Heart right ventricle (tissue), 16 donors: ENCODE measurements around the gene PRAMEF11. TPM values are rescaled to one million over a fixed set of nuclear protein-coding genes. Genes with fewer than 3 reads are reported as not detected.
"Not testable (repeated sequence)": the region's sequence is repeated elsewhere in the genome, so short reads cannot be mapped to it uniquely, and the experiment has no call there.

ENCODE experiments used
- ATAC-seq, 8 donors: fragments of 200-7000 bp; cut with Tn5 transposase; one replicate each; pipeline ENCODE4 v1.9.1; 2020; ENCODE audit warnings: mild to moderate bottlenecking in 8 of 8, moderate library complexity in 8 of 8, moderate number of reproducible peaks in 1 of 8
- DNase-seq, 2 donors: peaks; one replicate each; pipeline ENCODE4 v3.0.0-alpha.2; 2020
- H3K27ac ChIP-seq, 10 donors: fragments of 200-600 bp; sonication (generic) in 2 of 10; one replicate each; pipeline versions ENCODE4 v1.5.0 to v1.8.0; 2020 to 2022; ENCODE audit warnings: mild to moderate bottlenecking in 3 of 10
- H3K27me3 ChIP-seq, 7 donors: fragments of 200-600 bp; one replicate each; pipeline ENCODE4 v1.8.0; 2021 to 2022; ENCODE audit warnings: mild to moderate bottlenecking in 2 of 7
- H3K36me3 ChIP-seq, 9 donors: fragments of 200-600 bp; sonication (generic) in 1 of 9; one replicate each; pipeline versions ENCODE4 v1.5.0 to v1.8.0; 2020 to 2022; ENCODE audit warnings: mild to moderate bottlenecking in 2 of 9
- H3K4me1 ChIP-seq, 9 donors: fragments of 200-600 bp; sonication (generic) in 1 of 9; one replicate each; pipeline versions ENCODE4 v1.5.0 to v1.8.0; 2020 to 2022; ENCODE audit warnings: mild to moderate bottlenecking in 4 of 9
- H3K4me3 ChIP-seq, 10 donors: fragments of 200-600 bp; sonication (generic) in 2 of 10; one replicate each; pipeline versions ENCODE4 v1.5.0 to v1.8.0; 2020 to 2022; ENCODE audit warnings: mild to moderate bottlenecking in 7 of 10, moderate library complexity in 2 of 10
- H3K9me3 ChIP-seq, 11 donors: fragments of 200-600 bp in 10 of 11; sonication (generic) in 2 of 11; one replicate each; pipeline versions ENCODE4 v1.5.0 to v1.8.0; 2013 to 2022; ENCODE audit warnings: mild to moderate bottlenecking in 2 of 11, control low read depth in 1 of 11, moderate library complexity in 1 of 11
- WGBS, 2 donors: extraction: QIAGEN DNeasy Blood & Tissue Kit; methylation state at CpG; one replicate each; pipeline ENCODE4 v1.1.7; 2013; ENCODE audit warnings: inconsistent platforms in 1 of 2; 5-methylcytosine and 5-hydroxymethylcytosine counted together
- intact Hi-C, 10 donors: fragments of 100-400 bp; cut with DNase I; formaldehyde crosslinking; loops; one replicate each; pipeline versions ENCODE4 v1.11.1 to v1.14.2; 2022
- long read RNA-seq, 3 donors: library from polyadenylated mRNA; unstranded; transcript quantifications; one replicate each; pipeline ENCODE4 v2.0.0, GENCODE V29; 2020 to 2021
- polyA plus RNA-seq, 2 donors: library from polyadenylated mRNA; stranded (reverse); fragments of 200-250 nt; gene quantifications; one replicate each; pipeline ENCODE4 v1.2.3, GENCODE V29; 2013
- total RNA-seq, 10 donors: library from RNA; stranded (reverse); fragmentation: NEBNext Ultra II Directional in 3 of 10; extraction: Animal tissue kit (Norgen Biotek cat#: 25700) in 3 of 10; gene quantifications; one replicate each; pipeline versions ENCODE4 v1.2.1 to v1.2.4, GENCODE V29; 2021 to 2023
- TF ChIP-seq, protein P1 (sequence below), 9 donors: fragments of 200-600 bp; sonication (generic) in 2 of 9; IDR thresholded peaks; one replicate each; pipeline versions ENCODE4 v1.5.0 to v1.8.0; 2021 to 2022; ENCODE audit warnings: antibody characterized with exemption in 9 of 9, mild to moderate bottlenecking in 5 of 9, moderate library complexity in 1 of 9
- donor health status: Arrhythmogenic right ventricular cardiomyopathy.
- donor health status: ischemic (EF 13 %, LVEDD 7.1; RV severe dilation, severe dysfunction).
- donor health status: healthy with polysubstance abuse.
- donor health status: DM: no; HTN: yes; CAD: no.
- donor health status: DM: no; HTN: no; CAD: no.
- donor health status: ischemic (EF 25% LVEDD 6.9; RV normal size, moderate dysfunction).
- donor health status: ischemic (EF 25% LVEDD 5.7; RV mildly dilated, moderate dysfunction).
- donor health status: healthy.
- donor health status: DM: yes; HTN: yes; CAD: no.
- donor health status: Ischemic cardiomyopathy.
- donor health status: ischemic (EF 35%, LVEDD 5.7; RV mildly dilated, moderate dysfunction).
- donor health status: nonischemic (EF 11% LVEDD 7.7; RV severe dilation, severe dysfunction).
- donor health status: DM: yes; HTN: yes; CAD: no.
- donor health status: PGD.
- donor health status: ischemic (EF 29% LVEDD 5.4; RV normal size, mild dysfunction).
- donor health status: nonischemic (EF 23%, LVEDD 6.1; RV moderate dilation, normal function).

PRAMEF11 gene
- total RNA-seq (not detected), polyA plus RNA-seq (not detected)
- long read RNA-seq, donor 1 = 0 reads
- long read RNA-seq, donor 2 = 0 reads
- long read RNA-seq, donor 3 = 0 reads

GRCh38 chr1:12831310-12831709 lies at the start of gene PRAMEF11:
Gene PRAMEF11, minus strand, starts transcription at chr1:12831410. Its CDS starts 2,621 bp downstream, at chr1:12828789.
- H3K4me3 ChIP-seq, H3K36me3 ChIP-seq, H3K27me3 ChIP-seq, DNase-seq, H3K4me1 ChIP-seq, H3K9me3 ChIP-seq, intact Hi-C loops, ATAC-seq, H3K27ac ChIP-seq: not testable (repeated sequence)
- WGBS, 2 donors = 50 to 56% methylated on average over 3 of the region's 3 CpGs

DNA sequence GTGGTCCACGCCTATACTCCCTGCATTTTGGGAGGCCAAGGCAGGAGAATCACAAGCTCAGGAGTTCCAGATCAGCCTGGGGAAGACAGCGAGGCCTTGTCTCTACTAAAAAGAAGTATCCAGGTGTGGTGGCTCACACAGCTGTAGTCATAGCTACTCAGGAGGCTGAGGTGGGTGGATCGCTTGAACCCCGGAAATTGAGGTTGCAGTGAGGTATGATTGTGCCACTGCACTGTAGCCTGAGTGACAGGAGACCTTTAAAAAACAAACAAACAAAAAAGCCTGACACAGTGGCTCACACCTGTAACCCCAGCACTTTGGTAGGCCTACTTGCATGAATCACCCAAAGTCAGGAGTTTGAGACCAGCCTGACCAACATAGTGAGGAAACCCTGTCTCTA lies 47.2 kb upstream of the PRAMEF11 start:
- 80 to 89% methylated on average over 2 to 3 of the region's 4 CpGs for WGBS, 2 donors
- ATAC-seq, H3K4me1 ChIP-seq, intact Hi-C loops, DNase-seq, H3K4me3 ChIP-seq, H3K36me3 ChIP-seq, H3K27ac ChIP-seq, H3K9me3 ChIP-seq, H3K27me3 ChIP-seq: not testable (repeated sequence)

DNA sequence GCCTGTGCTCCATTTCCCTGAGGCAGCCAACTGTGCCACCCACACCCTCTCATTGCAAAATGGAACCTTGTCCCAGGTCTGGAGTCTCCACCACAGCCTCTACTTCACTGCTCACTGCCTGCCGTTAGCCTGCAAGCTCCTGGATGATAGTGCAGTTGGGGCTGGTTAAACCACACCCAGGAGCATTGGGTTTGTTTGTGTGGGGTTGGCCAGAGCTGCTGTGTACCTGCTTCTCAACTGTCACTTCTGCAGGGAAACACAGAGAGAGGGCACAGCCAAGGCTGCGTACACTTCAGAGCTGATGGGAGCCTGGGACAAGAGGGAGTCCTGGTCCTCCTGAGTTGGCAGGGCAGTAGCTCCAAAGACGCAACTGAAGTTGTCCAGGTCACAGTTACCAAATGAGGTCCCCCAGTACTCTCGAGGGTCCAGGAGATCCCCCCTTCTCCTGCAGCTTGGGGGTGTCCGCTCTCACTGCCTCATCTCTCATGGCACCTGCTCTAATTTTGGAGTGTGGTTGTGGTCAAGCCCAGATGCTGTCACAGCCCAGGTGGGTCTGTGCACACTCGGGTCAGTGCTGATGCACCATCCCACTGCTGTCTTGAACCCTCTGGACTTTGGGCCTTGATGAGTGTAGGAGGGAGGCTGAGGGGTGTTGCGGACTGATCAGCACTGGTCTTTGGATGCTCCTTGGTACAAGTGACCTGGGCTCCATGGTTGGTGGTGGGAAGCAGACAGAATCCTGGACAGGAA lies 32.1 kb upstream of the PRAMEF11 start:
- H3K27me3 ChIP-seq, DNase-seq, H3K36me3 ChIP-seq, H3K9me3 ChIP-seq, ATAC-seq, H3K4me3 ChIP-seq, H3K4me1 ChIP-seq, intact Hi-C loops, H3K27ac ChIP-seq: not testable (repeated sequence)
- 81 to 89% methylated on average over 3 of the region's 7 CpGs for WGBS, 2 donors

GRCh38 chr1:12856786-12857185 lies 25.6 kb upstream of the PRAMEF11 start, which contains the start of gene PRAMEF2:
Gene PRAMEF2, plus strand, starts transcription at chr1:12857086. Its CDS starts 1,924 bp downstream, at chr1:12859010.
- H3K9me3 ChIP-seq, H3K4me1 ChIP-seq, H3K4me3 ChIP-seq, H3K27ac ChIP-seq, H3K36me3 ChIP-seq, DNase-seq, intact Hi-C loops, ATAC-seq: not testable (repeated sequence)
- peaks cover 0 to 12% (median 0%) of the 10 kb centered on the region in 7 donors for H3K27me3 ChIP-seq
- 50 to 60% methylated on average over 1 to 2 of the region's 2 CpGs for WGBS, 2 donors

DNA sequence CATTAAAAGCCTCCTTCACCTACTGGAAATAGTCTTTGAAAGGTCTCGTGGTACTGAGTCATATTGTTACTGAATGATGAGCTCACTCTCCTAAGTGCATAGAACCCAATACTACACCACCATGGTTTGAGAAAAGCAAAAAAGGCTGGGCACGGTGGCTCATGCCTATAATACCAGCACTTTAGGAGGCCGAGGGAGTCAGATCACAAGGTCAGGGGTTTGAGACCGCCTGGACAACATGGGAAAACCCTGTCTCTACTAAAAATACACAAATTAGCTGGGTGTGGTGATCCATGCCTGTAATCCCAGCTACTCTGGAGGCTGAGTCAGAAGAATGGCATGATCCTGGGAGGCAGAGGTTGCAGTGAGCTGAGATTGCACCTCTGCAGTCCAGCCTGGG lies 20.6 kb upstream of the PRAMEF11 start:
- WGBS, 2 donors = 58 to 60% methylated on average over 4 of the region's 4 CpGs
- intact Hi-C loops = no loop called here
- Histone ChIP-seq H3K9me3 (peaks cover 0 to 11% (median 0%) of the 10 kb centered on the region in 11 donors), H3K27ac (no peak overlapping the region), H3K36me3 (no peaks in the 10 kb centered on the region), H3K4me1 (no peaks in the 10 kb centered on the region), H3K4me3 (no peak overlapping the region), H3K27me3 (peaks cover 0 to 17% (median 0%) of the 10 kb centered on the region in 7 donors)
- ATAC-seq (no peak), DNase-seq (no peak)
- TF ChIP-seq, protein P1, sequence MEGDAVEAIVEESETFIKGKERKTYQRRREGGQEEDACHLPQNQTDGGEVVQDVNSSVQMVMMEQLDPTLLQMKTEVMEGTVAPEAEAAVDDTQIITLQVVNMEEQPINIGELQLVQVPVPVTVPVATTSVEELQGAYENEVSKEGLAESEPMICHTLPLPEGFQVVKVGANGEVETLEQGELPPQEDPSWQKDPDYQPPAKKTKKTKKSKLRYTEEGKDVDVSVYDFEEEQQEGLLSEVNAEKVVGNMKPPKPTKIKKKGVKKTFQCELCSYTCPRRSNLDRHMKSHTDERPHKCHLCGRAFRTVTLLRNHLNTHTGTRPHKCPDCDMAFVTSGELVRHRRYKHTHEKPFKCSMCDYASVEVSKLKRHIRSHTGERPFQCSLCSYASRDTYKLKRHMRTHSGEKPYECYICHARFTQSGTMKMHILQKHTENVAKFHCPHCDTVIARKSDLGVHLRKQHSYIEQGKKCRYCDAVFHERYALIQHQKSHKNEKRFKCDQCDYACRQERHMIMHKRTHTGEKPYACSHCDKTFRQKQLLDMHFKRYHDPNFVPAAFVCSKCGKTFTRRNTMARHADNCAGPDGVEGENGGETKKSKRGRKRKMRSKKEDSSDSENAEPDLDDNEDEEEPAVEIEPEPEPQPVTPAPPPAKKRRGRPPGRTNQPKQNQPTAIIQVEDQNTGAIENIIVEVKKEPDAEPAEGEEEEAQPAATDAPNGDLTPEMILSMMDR (IDR thresholded peaks at IDR 0.05) = no peak

GRCh38 chr1:12848620-12849019 lies 17.4 kb upstream of the PRAMEF11 start, which contains the start of gene HNRNPCL1:
Gene HNRNPCL1, minus strand, starts transcription at chr1:12848720. Its CDS starts 431 bp downstream, at chr1:12848289.
- H3K4me3 ChIP-seq, ATAC-seq, intact Hi-C loops, DNase-seq, H3K27me3 ChIP-seq, H3K36me3 ChIP-seq, H3K27ac ChIP-seq, H3K4me1 ChIP-seq: not testable (repeated sequence)
- H3K9me3 ChIP-seq = peaks cover 0 to 18% (median 0%) of the 10 kb centered on the region in 11 donors
- WGBS, 2 donors = 82 to 87% methylated on average over 7 of the region's 7 CpGs

DNA sequence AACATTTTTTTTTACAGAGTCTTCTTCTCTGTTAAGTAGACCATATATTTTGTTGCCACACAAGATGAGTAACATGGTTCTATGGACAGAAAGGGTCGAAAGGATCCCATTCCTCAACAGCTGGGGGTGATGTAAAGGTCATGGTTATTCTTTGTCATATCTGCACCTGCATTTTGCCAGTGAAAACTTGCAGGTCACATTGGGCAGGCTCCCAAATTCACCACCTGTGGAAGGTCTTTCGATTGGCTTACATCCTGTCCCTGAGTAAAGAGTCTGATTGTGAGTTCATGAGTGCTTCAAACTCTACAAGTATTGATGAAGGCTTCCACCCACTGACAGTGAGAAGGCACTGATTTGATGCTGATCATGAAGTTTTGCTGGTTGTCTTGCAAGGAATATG lies 2.0 kb upstream of the PRAMEF11 start:
- 44 to 58% methylated on average over 2 of the region's 2 CpGs for WGBS, 2 donors
- H3K4me1 ChIP-seq, H3K27ac ChIP-seq, intact Hi-C loops, H3K4me3 ChIP-seq, H3K36me3 ChIP-seq, DNase-seq, H3K27me3 ChIP-seq, H3K9me3 ChIP-seq, ATAC-seq: not testable (repeated sequence)

DNA sequence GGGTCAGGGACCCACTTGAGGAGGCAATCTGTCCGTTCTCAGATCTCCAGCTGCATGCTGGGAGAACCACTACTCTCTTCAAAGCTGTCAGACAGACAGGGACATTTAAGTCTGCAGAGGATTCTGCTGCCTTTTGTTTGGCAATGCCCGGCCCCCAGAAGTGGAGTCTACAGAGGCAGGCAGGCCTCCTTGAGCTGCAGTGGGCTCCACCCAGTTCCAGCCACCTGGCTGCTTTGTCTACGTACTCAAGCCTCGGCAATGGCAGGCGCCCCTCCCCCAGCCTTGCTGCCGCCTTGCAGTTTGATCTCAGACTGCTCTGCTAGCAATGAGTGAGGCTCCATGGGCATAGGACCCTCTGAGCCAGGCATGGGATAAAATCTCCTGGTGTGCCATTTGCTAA lies 12.1 kb downstream of the PRAMEF11 start:
- whole genome bisulfite sequencing, 2 donors = 68 to 75% methylated on average over 6 of the region's 6 CpGs
- H3K27ac ChIP-seq, H3K4me1 ChIP-seq, intact Hi-C loops, ATAC-seq, DNase-seq, H3K9me3 ChIP-seq, H3K36me3 ChIP-seq, H3K4me3 ChIP-seq: not testable (repeated sequence)
- peaks cover 0 to 20% (median 4%) of the 10 kb centered on the region in 7 donors for H3K27me3 ChIP-seq
